Measurements from ENCODE around the gene THADA.
A peak's percentile ranks its signal among the peaks of the same experiment; 100 is the strongest.

The THADA gene

GRCh38 chr2:43333101-43333655 is 262.7 kb downstream of the THADA start:
- Mint-ChIP-seq H3K4me1 (no peaks in the 10 kb centered on the region), H3K4me3 (no peak overlapping the region), H3K9me3 (no peaks in the 10 kb centered on the region), H3K36me3 (peaks cover 14% of the 10 kb centered on the region), H3K27ac (no peak overlapping the region)
- ATAC-seq (no peak), DNase-seq (ENCODE audit: low spot score in 2 of 2) (no peak)

- no peaks in the 10 kb centered on the region for H3K9me3 Mint-ChIP-seq
- no peak for DNase-seq (ENCODE audit: low spot score in 2 of 2)
- peaks cover 14% of the 10 kb centered on the region for H3K36me3 Mint-ChIP-seq
- no peak for ATAC-seq
- no peak overlapping the region for H3K27ac Mint-ChIP-seq
- no peaks in the 10 kb centered on the region for H3K4me1 Mint-ChIP-seq
- no peak overlapping the region for H3K4me3 Mint-ChIP-seq
These were observed 263.2 kb downstream of the THADA start for GRCh38 chr2:43332653-43333052.

- Mint-ChIP-seq H3K27ac (no peak overlapping the region), H3K9me3 (no peaks in the 10 kb centered on the region), H3K36me3 (peaks cover 14% of the 10 kb centered on the region), H3K4me1 (no peaks in the 10 kb centered on the region), H3K4me3 (no peak overlapping the region)
- no peak for DNase-seq (ENCODE audit: low spot score in 2 of 2)
- no peak for ATAC-seq
These were observed 264.4 kb downstream of the THADA start for GRCh38 chr2:43331422-43331821.

DNA sequence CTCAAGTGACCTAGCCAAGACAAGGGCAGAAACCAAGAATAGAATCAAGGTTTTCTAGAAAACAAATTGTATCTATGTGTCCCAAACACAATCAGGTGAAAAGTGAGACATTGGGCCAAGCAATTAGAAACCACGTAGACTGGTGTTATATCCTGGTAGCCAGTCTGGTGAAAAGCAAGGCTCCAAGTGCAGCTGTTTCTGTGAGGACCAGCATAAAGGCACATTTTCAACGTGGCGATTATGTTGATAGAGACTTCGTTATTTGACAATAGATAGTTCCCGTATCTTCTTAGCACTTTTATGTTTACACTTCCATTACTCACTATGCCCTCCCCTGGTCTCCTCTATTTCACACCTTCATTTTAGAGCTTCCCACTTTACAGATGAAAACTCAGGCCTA is 266.2 kb downstream of the THADA start:
- H3K4me1 Mint-ChIP-seq: no peaks in the 10 kb centered on the region
- peaks cover 19% of the 10 kb centered on the region for H3K36me3 Mint-ChIP-seq
- H3K27ac Mint-ChIP-seq: peak overlapping the region; percentile 15
- DNase-seq (ENCODE audit: low spot score in 2 of 2) (no peak), ATAC-seq (no peak)
- H3K4me3 Mint-ChIP-seq: no peak overlapping the region
- no peaks in the 10 kb centered on the region for H3K9me3 Mint-ChIP-seq

DNA sequence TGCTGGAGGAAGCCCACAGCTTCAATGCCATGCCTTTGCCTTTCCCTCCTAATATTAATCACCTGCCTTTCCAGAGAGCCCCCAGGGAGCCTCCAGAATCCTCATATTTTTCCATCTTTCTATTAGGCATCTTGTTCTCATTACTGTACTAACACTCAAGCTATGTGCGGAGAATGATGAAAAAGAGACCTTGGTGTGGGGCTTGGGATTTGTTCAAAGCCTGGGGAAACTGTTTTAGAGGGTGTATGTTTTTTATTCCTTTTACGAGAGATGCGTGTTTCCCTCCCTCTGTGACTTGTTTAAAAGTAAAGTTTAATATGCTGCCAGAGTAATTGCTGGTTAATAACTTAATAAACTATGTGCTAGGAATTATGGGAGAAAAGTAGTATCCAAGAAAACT is 267.0 kb downstream of the THADA start:
- no peak for DNase-seq (ENCODE audit: low spot score in 2 of 2)
- no peak overlapping the region for H3K4me3 Mint-ChIP-seq

DNA sequence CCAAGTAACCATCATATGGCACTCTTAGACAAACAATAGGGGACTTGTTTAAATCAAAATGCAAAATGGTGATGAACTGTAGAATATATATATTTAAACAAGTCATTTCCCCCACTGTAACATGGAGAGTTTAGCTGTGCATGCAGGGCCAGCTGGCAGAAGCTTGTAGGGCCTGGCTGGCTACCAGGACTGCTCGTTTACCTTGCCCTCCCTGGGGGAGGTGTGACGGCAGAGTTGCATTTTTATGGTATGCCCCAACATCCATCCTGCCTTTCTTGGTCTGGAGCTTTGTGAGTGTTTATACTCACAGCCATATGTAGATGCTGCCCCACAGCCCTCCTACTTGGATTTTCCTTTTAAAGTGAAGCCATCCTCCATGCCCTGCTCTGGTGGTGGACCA is 267.7 kb downstream of the THADA start:
- Mint-ChIP-seq H3K9me3 (no peaks in the 10 kb centered on the region), H3K4me1 (no peaks in the 10 kb centered on the region), H3K27ac (no peak overlapping the region), H3K36me3 (peaks cover 12% of the 10 kb centered on the region), H3K4me3 (no peak overlapping the region)
- ATAC-seq: no peak
- no peak for DNase-seq (ENCODE audit: low spot score in 2 of 2)

More for the DNA sequence above, 267.0 kb downstream of the THADA start:
- ATAC-seq: no peak
- Mint-ChIP-seq H3K27ac (no peak overlapping the region), H3K4me1 (no peaks in the 10 kb centered on the region), H3K9me3 (no peaks in the 10 kb centered on the region), H3K36me3 (peaks cover 15% of the 10 kb centered on the region)

DNA sequence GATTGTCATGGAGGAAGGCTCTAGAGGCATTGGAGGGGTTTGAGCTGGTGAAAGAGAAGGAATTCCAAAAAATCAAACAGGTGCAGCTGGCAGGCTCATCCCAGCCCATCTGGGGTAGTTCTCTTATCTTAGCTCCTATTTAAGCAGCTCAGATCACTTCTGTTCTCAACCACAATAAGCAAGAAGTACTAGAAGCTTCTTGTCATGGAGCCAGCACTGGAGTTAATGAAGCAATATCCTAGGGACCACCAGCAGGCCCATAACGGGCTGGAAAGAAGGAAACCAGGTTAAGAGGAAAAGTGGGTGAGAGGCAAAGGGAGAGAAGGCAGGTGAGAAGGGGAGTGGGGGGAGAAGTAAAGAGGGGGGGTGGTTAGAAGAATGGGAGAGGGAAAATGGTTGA is 268.7 kb downstream of the THADA start:
- Mint-ChIP-seq H3K4me3 (no peak overlapping the region), H3K27ac (no peak overlapping the region), H3K4me1 (no peaks in the 10 kb centered on the region), H3K36me3 (peaks cover 5% of the 10 kb centered on the region), H3K9me3 (no peaks in the 10 kb centered on the region)
- DNase-seq (ENCODE audit: low spot score in 2 of 2) (no peak), ATAC-seq (no peak)

GRCh38 chr2:43326101-43326825 is 269.6 kb downstream of the THADA start:
- ATAC-seq (no peak), DNase-seq (ENCODE audit: low spot score in 2 of 2) (no peak)
- Mint-ChIP-seq H3K27ac (peak overlapping the region; percentile 17), H3K4me3 (no peak overlapping the region), H3K9me3 (no peaks in the 10 kb centered on the region), H3K36me3 (peaks cover 9% of the 10 kb centered on the region), H3K4me1 (no peaks in the 10 kb centered on the region)

DNA sequence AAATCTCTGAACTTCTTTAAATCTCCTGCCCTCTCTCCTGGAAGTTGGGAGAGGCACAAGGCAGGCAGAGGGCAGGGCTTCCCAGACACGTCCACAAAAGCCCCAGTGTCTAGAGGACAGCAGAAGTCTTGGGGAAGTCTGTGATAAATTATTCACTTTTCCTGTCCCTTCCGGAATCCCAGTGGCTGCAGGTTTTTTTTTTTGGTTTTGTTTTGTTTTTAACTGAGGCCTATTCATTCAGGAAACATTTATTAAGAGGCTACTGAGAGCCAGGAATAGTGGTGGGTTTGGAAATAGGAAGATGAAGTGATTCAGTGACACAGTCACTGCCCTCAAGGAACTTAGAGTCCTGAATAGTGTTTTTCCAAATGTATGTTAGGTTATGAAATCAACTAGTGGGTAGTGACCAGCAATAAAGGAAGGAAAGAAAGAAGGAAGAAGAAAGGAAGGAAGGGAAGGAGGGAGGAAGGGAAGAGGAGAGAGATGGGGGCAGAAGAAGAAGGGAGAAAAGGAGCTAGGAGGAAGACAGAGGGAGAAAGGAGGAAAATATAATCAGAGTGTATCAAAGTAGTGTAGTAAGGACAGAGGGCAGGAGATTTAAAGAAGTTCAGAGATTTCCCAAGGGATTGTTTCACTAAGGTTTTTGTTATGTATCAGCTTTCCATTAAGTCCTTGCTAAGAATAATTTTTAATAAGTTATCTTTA is 270.6 kb downstream of the THADA start:
- Mint-ChIP-seq H3K27ac (peak overlapping the region; percentile 17), H3K36me3 (peaks cover 14% of the 10 kb centered on the region), H3K4me3 (no peak overlapping the region), H3K4me1 (no peaks in the 10 kb centered on the region), H3K9me3 (no peaks in the 10 kb centered on the region)
- ATAC-seq (no peak), DNase-seq (ENCODE audit: low spot score in 2 of 2) (no peak)

DNA sequence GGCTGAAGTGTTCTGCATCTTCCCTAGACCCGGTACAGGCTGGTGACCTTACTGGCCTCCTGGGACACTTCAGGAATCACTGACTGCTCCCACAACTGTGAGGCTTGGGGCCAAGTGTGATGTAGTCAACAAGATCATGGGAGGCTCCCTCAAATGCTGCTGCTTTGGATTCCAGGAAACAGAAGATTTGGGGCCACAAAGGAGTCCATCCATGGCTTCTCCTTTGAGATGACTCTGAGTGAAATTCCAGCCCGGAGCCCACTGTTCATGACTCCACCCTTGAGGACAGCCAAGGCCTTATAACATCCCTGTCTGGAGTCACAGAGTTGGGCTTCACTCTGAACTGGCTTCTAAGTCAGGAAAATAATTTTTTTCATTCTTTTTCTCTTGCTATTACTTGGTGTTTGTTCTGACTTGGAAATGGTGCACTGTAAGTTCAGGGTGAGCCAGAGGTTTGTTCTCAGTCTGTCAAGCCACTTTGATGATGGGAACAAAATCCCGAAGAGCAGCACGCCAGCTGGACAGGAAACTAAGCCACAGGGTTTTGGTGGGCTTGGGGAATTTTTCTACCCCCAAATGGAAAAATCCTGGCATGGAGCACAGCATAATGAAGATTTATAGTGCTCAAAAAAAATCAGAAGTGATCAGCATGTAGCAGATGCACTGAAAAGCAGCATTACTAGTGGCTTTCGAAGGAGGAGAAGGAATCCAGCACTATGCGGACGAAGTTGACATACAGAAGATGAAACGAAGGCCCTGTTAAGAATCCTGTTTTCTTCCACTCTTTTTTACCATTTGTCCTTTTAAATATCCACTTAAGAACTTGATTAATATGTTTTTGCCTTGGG is 271.4 kb downstream of the THADA start:
- H3K4me3 Mint-ChIP-seq: no peak overlapping the region
- peaks cover 18% of the 10 kb centered on the region for H3K36me3 Mint-ChIP-seq
- DNase-seq (ENCODE audit: low spot score in 2 of 2) (no peak), ATAC-seq (no peak)
- H3K9me3 Mint-ChIP-seq: no peaks in the 10 kb centered on the region
- H3K4me1 Mint-ChIP-seq: no peaks in the 10 kb centered on the region
- H3K27ac Mint-ChIP-seq: no peak overlapping the region

- no peaks in the 10 kb centered on the region for H3K4me1 Mint-ChIP-seq
- no peak overlapping the region for H3K27ac Mint-ChIP-seq
- no peaks in the 10 kb centered on the region for H3K9me3 Mint-ChIP-seq
- no peak overlapping the region for H3K4me3 Mint-ChIP-seq
- ATAC-seq (no peak), DNase-seq (ENCODE audit: low spot score in 2 of 2) (no peak)
- H3K36me3 Mint-ChIP-seq: peaks cover 23% of the 10 kb centered on the region
These were observed 272.0 kb downstream of the THADA start for GRCh38 chr2:43323857-43324256.

DNA sequence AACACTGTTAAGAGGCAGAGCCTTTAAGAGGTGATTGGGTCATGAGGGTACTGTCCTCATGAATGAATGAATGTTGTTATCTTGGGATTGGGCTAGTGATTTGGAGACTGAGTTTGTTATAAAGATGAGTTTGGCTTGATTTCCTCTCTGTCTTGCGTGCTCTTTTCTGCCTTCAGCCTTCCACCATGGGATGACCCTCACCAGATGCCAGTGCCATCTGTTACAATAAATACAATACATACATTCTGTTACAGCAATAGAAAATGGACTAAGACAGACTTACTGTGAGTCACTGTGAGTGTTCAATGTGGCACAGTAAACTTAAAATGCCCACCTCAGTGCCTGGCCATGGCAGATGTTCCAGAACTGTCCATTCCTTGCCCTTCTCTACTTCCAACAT is 274.4 kb downstream of the THADA start:
- ATAC-seq: no peak
- no peak for DNase-seq (ENCODE audit: low spot score in 2 of 2)
- Mint-ChIP-seq H3K4me3 (no peak overlapping the region), H3K27ac (no peak overlapping the region), H3K36me3 (peaks cover 23% of the 10 kb centered on the region), H3K4me1 (no peaks in the 10 kb centered on the region), H3K9me3 (no peaks in the 10 kb centered on the region)

DNA sequence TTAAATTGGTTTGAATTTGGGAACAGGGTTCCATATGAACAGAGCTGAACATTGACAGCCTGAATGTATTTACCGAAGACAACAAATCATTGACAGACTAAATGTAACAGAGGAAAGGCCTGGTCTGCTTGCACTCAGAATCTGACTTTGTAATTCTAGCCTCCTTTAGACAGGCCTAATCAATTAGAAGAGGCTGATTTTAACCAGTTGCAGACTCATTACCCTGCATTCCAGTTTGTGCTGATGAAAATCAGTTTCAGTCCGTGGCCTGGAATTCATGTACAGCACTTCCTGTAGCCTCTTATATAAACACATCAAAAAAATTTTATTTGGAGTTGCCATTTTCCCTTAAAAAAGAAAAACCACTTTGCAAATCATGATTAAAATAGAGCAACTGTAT is 276.3 kb downstream of the THADA start:
- Mint-ChIP-seq H3K36me3 (peaks cover 18% of the 10 kb centered on the region), H3K4me1 (peaks cover 10% of the 10 kb centered on the region), H3K4me3 (no peak overlapping the region), H3K9me3 (no peaks in the 10 kb centered on the region), H3K27ac (no peak overlapping the region)
- ATAC-seq (no peak), DNase-seq (ENCODE audit: low spot score in 2 of 2) (no peak)

DNA sequence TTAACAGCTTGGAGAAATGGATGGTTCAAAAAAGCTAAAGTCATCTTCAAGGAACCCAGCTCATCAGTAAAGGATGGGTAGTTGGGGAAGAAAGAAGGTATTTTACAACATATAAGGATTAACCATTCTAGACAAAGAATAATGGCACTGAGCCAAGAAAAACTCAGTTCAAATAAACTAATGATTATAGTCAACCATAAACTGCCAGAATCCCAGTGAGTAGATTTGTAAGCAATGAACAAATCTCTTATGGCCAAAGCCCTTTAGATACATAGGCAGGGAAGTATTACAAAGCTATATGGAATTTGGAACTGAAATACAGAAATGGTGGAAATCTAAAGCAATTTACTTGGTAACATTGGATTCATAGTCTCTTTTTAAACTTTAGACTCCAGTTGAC is 277.0 kb downstream of the THADA start:
- ATAC-seq (no peak), DNase-seq (ENCODE audit: low spot score in 2 of 2) (no peak)
- no peak overlapping the region for H3K27ac Mint-ChIP-seq
- no peak overlapping the region for H3K4me3 Mint-ChIP-seq
- no peaks in the 10 kb centered on the region for H3K9me3 Mint-ChIP-seq
- peaks cover 14% of the 10 kb centered on the region for H3K4me1 Mint-ChIP-seq
- peaks cover 18% of the 10 kb centered on the region for H3K36me3 Mint-ChIP-seq

- Mint-ChIP-seq H3K36me3 (peaks cover 18% of the 10 kb centered on the region), H3K27ac (no peak overlapping the region), H3K9me3 (no peaks in the 10 kb centered on the region), H3K4me1 (peaks cover 14% of the 10 kb centered on the region), H3K4me3 (no peak overlapping the region)
- ATAC-seq: no peak
- no peak for DNase-seq (ENCODE audit: low spot score in 2 of 2)
These were observed 278.2 kb downstream of the THADA start for GRCh38 chr2:43317680-43318079.

Data from stimulated activated effector memory CD8-positive, alpha-beta T cell treated with anti-CD3 and anti-CD28 coated beads, Interleukin-12 subunit alpha, Interleukin-12 subunit beta, amount 100 ng/mL, for 72 hours (primary cell).